Psoas muscle (tissue), 8 donors: ENCODE measurements around the gene RIC8B. TPM values are rescaled to one million over a fixed set of nuclear protein-coding genes. Genes with fewer than 3 reads are reported as not detected.

Experiments used
- ATAC-seq, 4 donors: fragments of 200-7000 bp; cut with Tn5 transposase; one replicate each; pipeline ENCODE4 v1.9.1; 2020; ENCODE audit warnings: moderate library complexity in 3 of 4, mild to moderate bottlenecking in 2 of 4
- DNase-seq, 2 donors: peaks; one replicate each; pipeline ENCODE4 v3.0.0-alpha.2; 2020
- H3K27ac ChIP-seq: fragments of 200-600 bp; one replicate; pipeline ENCODE4 v1.8.0; 2022
- H3K27me3 ChIP-seq, 3 donors: fragments of 200-600 bp in 1 of 3; one replicate each; pipeline versions ENCODE4 v1.6.1 to v1.8.0; 2013 to 2022; ENCODE audit warnings: low read length in 2 of 3, mild to moderate bottlenecking in 2 of 3, moderate library complexity in 1 of 3; ENCODE audit not compliant: insufficient read depth in 3 of 3
- H3K36me3 ChIP-seq, 2 donors: fragments of 200-600 bp in 1 of 2; one replicate each; pipeline versions ENCODE4 v1.6.1 to v1.8.0; 2013 to 2022; ENCODE audit warnings: low read depth in 1 of 2, mild to moderate bottlenecking in 1 of 2, moderate library complexity in 1 of 2; ENCODE audit not compliant: insufficient read depth in 1 of 2
- H3K4me1 ChIP-seq: fragments of 200-600 bp; one replicate; pipeline ENCODE4 v1.8.0; 2022
- H3K4me3 ChIP-seq: fragments of 200-600 bp; one replicate; pipeline ENCODE4 v1.8.0; 2022; ENCODE audit warnings: mild to moderate bottlenecking
- H3K9me3 ChIP-seq: fragments of 200-600 bp; one replicate; pipeline ENCODE4 v1.8.0; 2022
- CTCF ChIP-seq: fragments of 200-600 bp; IDR thresholded peaks from one replicate; pipeline ENCODE4 v1.8.0; 2022; ENCODE audit warnings: antibody characterized with exemption
- WGBS, 3 donors: extraction: QIAGEN DNeasy Blood & Tissue Kit; methylation state at CpG; one replicate each; pipeline versions ENCODE4 v1.1.6 to v1.1.7; 2013; 5-methylcytosine and 5-hydroxymethylcytosine counted together
- intact Hi-C, 2 donors: fragments of 100-400 bp; cut with DNase I; formaldehyde crosslinking; loops; one replicate each; pipeline versions ENCODE4 v1.11.0 to v1.14.2; 2022
- polyA plus RNA-seq, 3 donors: library from polyadenylated mRNA; stranded (reverse); fragments of 200-250 nt; gene quantifications; one replicate each; pipeline ENCODE4 v1.2.3, GENCODE V29; 2013
- total RNA-seq, 4 donors: library from RNA; stranded (reverse); fragmentation: NEBNext Ultra II Directional in 2 of 4; extraction: Animal tissue kit (Norgen Biotek cat#: 25700) in 2 of 4; gene quantifications; one replicate each; pipeline versions ENCODE4 v1.2.1 to v1.2.4, GENCODE V29; 2021 to 2023
- donor health status: healthy with polysubstance abuse.
- donor health status: DM: no; HTN: no; CAD: no; lungs with moderate emphysema.
- donor health status: Bipolar disorder and iron deficiency.
- donor health status: healthy.
- donor health status: DM: yes; HTN: yes; CAD: no.
- donor health status: DM: no; HTN: no; CAD: no.
- donor health status: DM: no; HTN: no; CAD: no.
- donor health status: DM: yes; HTN: yes; CAD: no.

Gene RIC8B
- total and polyA plus RNA-seq, 7 donors: 4.9 to 19.3 (median 10.5) TPM

- no peak for ATAC-seq
- no peak for DNase-seq
- no peaks in the 10 kb centered on the region for H3K9me3 ChIP-seq
- no peak overlapping the region for H3K27ac ChIP-seq
- no peaks in the 10 kb centered on the region for H3K27me3 ChIP-seq
- no peak overlapping the region for H3K4me3 ChIP-seq
- WGBS, 3 donors: 57 to 62% (median 57%) methylated on average over 4 of the region's 4 CpGs
- no peaks in the 10 kb centered on the region for H3K36me3 ChIP-seq
- no peak for TF ChIP-seq CTCF
- H3K4me1 ChIP-seq: no peaks in the 10 kb centered on the region
- intact Hi-C loops: loop anchor here (10.0 kb wide), 2 partner anchors 111 to 181 kb away; no protein-coding TSS in a partner anchor
Observed at GRCh38 chr12:106733660-106734059, 40.8 kb upstream of the RIC8B start.

- Histone ChIP-seq H3K4me1 (no peaks in the 10 kb centered on the region), H3K36me3 (no peaks in the 10 kb centered on the region), H3K27ac (no peak overlapping the region), H3K9me3 (no peaks in the 10 kb centered on the region), H3K27me3 (no peaks in the 10 kb centered on the region), H3K4me3 (no peak overlapping the region)
- intact Hi-C loops: loop anchor here (10.0 kb wide), 2 partner anchors 108 to 178 kb away; no protein-coding TSS in a partner anchor
- no peak for DNase-seq
- WGBS, 3 donors: 42 to 60% (median 50%) methylated on average over 9 of the region's 9 CpGs
- ATAC-seq: peak; percentile 53 to 92 (median 77)
- TF ChIP-seq CTCF: peak; percentile 17
Observed at GRCh38 chr12:106736051-106736957, 38.2 kb upstream of the RIC8B start.

GRCh38 chr12:106739318-106739717 lies 35.2 kb upstream of the RIC8B start:
- H3K4me1 ChIP-seq: no peaks in the 10 kb centered on the region
- 37 to 49% (median 39%) methylated on average over 4 of the region's 4 CpGs for WGBS, 3 donors
- H3K27me3 ChIP-seq: no peaks in the 10 kb centered on the region
- no peaks in the 10 kb centered on the region for H3K9me3 ChIP-seq
- H3K4me3 ChIP-seq: no peak overlapping the region
- no peak overlapping the region for H3K27ac ChIP-seq
- ATAC-seq (peak in 1 of 4 donors; percentile 55), DNase-seq (no peak)
- no peaks in the 10 kb centered on the region for H3K36me3 ChIP-seq
- intact Hi-C loops: loop anchor here (10.0 kb wide), 2 partner anchors 105 to 175 kb away; no protein-coding TSS in a partner anchor
- no peak for TF ChIP-seq CTCF

- H3K27ac ChIP-seq: no peak overlapping the region
- WGBS, 3 donors: 65 to 82% (median 67%) methylated on average over 10 of the region's 10 CpGs
- intact Hi-C loops: loop anchor here (10.0 kb wide), 2 partner anchors 105 to 175 kb away; no protein-coding TSS in a partner anchor
- no peaks in the 10 kb centered on the region for H3K27me3 ChIP-seq
- no peak for TF ChIP-seq CTCF
- no peaks in the 10 kb centered on the region for H3K36me3 ChIP-seq
- H3K9me3 ChIP-seq: no peaks in the 10 kb centered on the region
- no peak for DNase-seq
- no peaks in the 10 kb centered on the region for H3K4me1 ChIP-seq
- no peak for ATAC-seq
- no peak overlapping the region for H3K4me3 ChIP-seq
Observed at GRCh38 chr12:106739815-106740530, 34.5 kb upstream of the RIC8B start.
